ENCODE data around the gene PIAS1.
"Not testable (repeated sequence)": the region's sequence is repeated elsewhere in the genome, so short reads cannot be mapped to it uniquely, and the experiment has no call there.

PIAS1 gene

DNA sequence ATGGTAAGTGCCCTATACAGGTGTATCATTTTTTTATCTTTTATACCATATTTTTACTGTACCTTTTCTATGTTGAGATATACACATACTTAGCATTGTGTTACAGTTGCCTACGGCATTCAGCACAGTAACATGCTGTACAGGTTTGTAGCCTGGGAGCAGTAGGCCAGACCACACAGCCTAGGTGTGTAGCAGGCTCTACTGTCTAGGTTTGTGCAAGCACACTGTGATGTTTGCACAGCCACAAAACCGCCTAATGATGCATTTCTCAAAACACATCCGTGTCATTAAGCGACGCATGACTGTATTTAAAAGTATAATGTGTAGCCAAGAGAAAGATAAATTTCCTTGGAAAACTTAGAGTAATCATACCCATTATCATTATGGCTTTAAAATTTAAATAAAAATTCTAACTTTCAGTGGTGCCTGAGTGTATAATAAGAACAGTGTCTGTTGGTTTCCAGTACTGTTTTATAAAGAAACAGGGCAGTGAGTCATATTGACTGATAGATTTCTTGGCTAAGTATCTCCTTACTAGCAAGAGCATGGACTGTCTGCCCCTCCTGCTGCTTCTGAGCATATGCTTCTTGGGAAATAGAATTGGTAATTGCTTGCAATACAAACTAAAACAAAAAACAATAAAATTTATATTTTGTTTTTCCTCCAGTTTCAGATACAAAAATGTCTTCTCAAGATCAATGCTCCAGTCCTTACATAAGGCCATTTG is 132.7 kb downstream of the PIAS1 start:
- no peak for DNase-seq

DNA sequence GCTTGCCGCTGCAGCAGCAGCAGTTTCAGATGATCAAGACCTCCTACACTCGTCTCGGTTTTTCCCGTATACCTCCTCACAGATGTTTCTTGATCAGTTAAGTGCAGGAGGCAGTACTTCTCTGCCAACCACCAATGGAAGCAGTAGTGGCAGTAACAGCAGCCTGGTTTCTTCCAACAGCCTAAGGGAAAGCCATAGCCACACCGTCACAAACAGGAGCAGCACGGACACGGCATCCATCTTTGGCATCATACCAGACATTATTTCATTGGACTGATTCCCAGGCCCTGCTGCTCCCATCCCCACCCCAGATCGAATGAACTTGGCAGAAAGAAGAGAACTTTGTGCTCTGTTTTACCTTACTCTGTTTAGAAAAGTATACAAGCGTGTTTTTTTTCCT is 133.4 kb downstream of the PIAS1 start:
- no peak for DNase-seq

- no peak for DNase-seq
These were observed 134.5 kb downstream of the PIAS1 start for GRCh38 chr15:68188647-68189046.

- no peak for DNase-seq
These were observed 135.9 kb downstream of the PIAS1 start for GRCh38 chr15:68190048-68190447.

DNA sequence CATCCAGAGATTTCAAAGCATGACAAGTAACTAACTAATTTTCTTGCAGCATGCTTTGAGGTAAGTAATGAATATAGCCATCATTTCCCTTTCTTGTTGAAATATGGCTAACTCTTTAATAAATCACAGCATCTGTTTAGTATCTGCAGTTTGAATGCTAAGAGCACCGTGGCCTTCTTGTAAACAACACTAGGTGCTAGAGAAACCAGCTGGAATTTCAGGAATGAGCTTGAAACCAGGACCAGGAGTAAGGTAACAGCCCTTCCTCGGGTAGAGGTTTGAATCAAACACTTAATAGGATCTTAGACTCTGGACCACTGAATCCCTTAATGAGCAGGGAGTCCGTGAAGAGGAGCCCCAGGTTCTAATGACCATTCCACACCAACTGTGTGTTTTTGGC is 137.4 kb downstream of the PIAS1 start:
- no peak for DNase-seq

GRCh38 chr15:68192117-68192516 is 138.0 kb downstream of the PIAS1 start:
- DNase-seq: no peak

DNA sequence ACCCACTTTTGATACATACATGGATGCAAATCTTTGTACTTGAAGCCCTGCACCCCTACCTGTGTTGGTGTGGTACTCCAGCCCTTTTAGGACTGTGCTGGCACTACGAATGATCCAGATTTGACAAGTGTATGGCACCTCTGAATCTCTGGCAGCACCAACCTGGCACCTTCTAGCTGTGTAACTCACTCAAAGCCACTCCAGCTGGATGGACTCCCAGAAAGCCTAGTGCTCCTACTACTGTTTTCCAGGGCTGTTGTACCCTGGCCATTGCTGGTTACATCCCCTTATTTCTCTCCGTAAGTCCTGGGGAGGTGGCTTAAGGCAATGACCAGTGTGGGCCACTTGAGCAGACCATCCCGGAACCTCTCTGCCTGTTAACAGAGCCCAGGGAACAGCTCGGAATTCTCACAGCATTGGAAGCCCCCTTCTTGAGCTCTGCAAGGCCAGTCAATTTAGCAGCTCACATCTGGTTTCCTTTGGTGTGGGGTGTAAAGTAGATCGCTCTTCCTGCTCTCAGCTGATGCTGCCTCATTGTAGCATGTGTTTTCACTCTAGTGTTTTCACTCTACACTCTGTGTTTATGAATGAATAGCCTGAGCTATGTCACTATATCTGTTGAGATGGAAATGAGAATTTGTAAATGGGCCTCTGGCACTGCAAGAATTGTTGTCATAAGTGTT is 138.8 kb downstream of the PIAS1 start:
- no peak for DNase-seq

- no peak for DNase-seq
These were observed 141.4 kb downstream of the PIAS1 start for GRCh38 chr15:68195336-68196112.

DNA sequence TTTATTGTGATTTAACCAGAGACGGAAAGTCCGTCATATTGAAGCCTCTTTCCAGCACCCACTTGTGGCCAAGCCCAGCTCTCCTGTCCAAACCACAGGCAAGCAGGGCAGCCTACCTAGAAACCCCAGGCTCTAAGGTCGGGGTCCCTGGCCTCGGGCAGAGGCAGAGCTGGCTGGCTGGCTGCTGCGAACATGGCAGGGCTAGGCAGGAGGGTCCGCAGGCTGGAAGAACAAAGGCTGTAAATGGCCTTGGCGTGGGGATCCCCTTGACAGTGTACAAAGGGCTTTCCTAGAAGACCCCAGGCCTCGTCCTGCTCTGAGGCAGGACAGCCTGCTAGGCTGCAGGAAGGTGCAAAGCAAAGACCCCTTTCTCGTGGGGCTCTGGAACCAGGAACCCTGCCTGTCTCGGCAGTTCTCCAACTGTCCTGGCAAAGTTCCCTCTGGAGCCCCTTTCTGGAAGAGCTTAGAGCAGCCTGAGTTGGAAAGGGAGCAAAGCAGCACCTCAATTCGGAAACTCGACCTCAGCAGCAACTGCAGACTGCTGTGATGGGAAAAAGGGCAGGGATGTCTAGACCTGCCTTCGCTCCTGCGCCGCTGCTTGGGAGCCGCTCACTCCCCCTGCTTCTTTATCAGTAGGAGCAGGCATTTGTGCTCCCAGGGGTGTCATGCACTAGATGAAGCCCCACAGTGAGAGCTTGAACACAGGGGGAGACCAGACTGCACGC is 142.5 kb downstream of the PIAS1 start:
- no peak for DNase-seq

DNA sequence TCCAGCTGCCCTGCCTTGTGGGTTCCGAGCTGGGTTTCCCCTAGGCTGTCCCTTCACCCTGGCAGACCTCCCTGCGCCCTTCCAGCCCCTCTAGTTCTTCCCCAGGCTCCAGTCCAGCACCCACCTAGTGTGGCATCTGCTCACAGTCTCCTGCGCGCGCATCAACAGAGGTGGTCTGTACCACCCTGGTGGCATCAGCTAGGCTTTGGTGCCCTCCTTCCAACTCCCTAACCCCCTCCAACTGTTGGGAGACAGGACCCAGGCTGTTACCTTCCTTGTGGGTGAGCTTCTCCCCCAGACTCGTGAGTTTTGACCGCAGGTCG is 143.0 kb downstream of the PIAS1 start:
- no peak for DNase-seq

DNA sequence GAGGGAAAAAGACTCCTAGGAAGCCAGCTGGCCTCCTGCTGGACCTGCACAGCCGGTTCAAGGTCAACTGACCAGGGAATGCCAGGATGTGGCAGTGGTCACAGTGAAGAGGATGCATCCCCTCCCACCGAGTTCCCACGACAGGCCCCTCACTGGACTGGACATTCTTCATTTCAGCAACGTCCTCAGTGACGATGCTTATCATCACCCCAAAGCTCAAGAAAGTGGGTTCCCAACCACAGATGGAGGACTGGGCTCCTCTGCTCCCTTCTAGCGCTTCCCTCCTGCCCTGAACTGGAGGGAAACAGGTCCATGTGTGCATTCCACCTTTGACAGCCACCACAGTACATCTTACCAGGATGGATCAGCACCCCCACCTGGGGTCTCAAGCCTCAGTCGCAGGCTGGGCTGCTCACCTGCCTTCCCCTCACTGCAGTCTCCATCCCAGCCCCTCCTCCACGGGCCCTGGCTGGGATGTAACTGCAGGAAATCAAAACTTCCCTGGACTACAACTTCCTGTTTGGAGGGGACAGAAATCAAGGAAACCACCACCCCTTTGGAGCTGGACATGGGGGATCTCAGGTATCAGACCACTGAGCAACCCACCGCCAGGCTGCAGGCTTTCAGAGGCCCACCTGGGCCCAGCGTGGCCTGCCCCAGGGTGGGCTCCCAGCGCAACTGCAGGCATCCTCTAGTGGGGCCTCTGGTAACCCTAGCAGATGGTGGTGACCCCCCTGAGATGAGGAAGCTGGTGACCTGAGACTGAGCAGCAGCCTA is 143.7 kb downstream of the PIAS1 start:
- DNase-seq: no peak

- no peak for DNase-seq
These were observed 145.2 kb downstream of the PIAS1 start for GRCh38 chr15:68199340-68199739.

GRCh38 chr15:68200016-68200861 is 146.1 kb downstream of the PIAS1 start:
- DNase-seq: no peak

DNA sequence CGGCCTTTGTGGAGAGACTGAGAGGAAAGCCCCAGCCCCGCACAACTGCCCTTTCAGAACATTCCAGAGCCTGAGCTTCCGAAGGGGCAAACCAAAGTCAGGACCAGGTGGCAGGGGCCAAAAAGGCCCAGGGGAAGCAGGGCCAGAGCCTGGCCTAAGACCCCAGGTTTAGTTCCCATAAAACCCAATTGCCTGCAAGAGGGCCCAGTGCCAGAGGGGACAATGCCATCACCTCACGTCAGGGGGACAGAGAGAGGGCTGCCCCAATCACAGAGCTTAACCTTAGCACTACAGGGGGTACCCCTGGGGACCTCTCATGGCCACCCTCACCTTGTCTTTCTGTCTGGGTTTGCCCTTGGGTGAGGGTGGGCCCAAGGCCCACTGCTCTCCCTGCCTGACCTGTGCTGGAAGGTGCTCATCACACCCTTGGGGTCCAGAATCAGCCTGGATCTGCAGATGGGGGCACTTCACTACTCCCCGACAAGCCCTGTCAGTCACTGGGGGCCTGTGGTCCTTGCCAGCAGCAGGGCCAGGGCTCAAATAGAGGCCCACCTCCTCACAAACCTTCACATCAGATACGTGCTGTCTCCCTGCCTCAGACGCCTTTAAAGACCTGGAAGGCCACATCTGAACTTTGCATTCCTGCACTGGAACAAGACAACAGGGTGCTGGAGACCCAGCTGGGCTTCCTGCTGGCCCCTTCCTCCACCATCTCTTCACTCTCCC is 147.2 kb downstream of the PIAS1 start:
- no peak for DNase-seq

GRCh38 chr15:68201879-68202261 is 147.8 kb downstream of the PIAS1 start:
- no peak for DNase-seq

GRCh38 chr15:68202994-68203393 is 148.9 kb downstream of the PIAS1 start:
- DNase-seq: not testable (repeated sequence)

- no peak for DNase-seq
These were observed 149.4 kb downstream of the PIAS1 start for GRCh38 chr15:68203486-68203885.

GRCh38 chr15:68203956-68204355 is 149.8 kb downstream of the PIAS1 start:
- no peak for DNase-seq

- DNase-seq: no peak
These were observed 150.2 kb downstream of the PIAS1 start for GRCh38 chr15:68204361-68204760.

DNA sequence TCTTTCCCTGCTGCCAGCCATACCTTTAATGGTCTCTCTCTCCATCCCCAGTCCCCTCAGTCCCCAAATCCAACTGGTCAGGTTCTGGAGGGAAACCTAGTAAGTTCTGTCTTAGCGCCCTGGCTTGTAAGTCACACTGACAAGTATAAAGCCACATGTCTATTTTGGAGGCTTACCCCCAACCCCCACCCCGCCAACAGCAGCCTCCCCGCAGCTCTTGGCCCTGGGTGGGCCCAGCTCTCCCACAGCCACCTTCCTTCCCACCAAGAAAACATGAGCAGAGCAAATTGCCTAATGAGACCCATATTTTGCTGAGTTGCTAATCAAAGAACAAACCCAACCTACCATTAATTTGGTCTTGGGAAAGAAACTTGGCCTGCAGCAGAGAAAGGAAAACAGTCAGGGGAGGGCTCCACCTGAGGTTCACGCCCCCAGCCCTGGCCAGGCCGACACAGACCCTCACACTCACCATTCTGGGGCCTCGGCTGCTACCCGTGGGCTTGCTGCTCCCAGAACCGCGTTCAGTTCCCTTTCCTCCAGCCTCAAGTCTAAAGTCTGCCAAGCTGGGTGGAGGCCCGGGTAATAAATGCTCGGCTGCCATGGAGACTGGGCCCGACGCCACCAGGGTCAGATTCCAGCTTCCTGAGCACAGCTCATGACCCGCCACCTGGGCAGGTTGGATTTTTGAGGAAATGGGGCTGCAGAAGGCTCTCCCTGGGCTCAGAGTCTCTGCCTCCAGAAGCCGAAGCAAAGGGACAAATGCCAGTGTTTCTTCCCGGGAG is 150.9 kb downstream of the PIAS1 start, which contains the start of gene CALML4:
CALML4 (minus strand) TSS at position 557 of the 782 bp plus-strand sequence; CDS start at position 472, 85 bp downstream.
- no peak for DNase-seq
